Measurements from ENCODE around the gene SREK1IP1.

SREK1IP1 gene

DNA sequence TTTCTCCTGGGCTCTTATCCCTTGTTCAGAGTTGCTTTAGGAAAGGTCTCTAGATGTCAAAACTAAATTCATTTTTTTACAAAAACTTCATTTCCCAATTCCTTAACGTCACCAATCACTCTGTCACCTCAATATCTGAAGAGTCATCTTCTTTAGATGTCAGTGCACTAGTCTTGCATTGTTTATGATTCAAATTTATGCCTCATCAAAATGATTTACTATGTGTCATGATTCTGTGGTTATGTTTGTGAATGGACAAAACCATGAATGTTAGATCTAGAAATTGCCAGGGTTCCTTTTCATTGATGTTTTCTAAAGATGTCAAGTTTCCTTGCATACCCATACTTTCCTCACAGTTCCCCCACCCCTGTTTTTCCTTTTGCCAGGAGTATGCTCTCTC is 21.7 kb upstream of the SREK1IP1 start:
- Histone ChIP-seq H3K36me3 (ENCODE audit: control insufficient read depth, insufficient read depth, low read length) (no peaks in the 10 kb centered on the region), H3K27me3 (ENCODE audit: control insufficient read depth, insufficient read depth, low read length, poor library complexity, severe bottlenecking) (no peaks in the 10 kb centered on the region), H3K27ac (ENCODE audit: insufficient read depth, low read depth, low read length, poor library complexity, severe bottlenecking) (no peak overlapping the region), H3K9me3 (ENCODE audit: control insufficient read depth, low read length) (no peaks in the 10 kb centered on the region), H3K4me1 (ENCODE audit: control insufficient read depth, insufficient read depth, low read length) (no peaks in the 10 kb centered on the region), H3K4me3 (ENCODE audit: insufficient read depth, low read depth, low read length) (no peak overlapping the region)
- WGBS, 2 experiments: 80 to 100% methylated on average over 1 of the region's 1 CpG

- 98% methylated on average over 3 of the region's 3 CpGs for WGBS, 2 experiments
- no peaks in the 10 kb centered on the region for H3K4me1 ChIP-seq (ENCODE audit: control insufficient read depth, insufficient read depth, low read length)
- no peaks in the 10 kb centered on the region for H3K9me3 ChIP-seq (ENCODE audit: control insufficient read depth, low read length)
- no peak overlapping the region for H3K27ac ChIP-seq (ENCODE audit: insufficient read depth, low read depth, low read length, poor library complexity, severe bottlenecking)
- no peaks in the 10 kb centered on the region for H3K36me3 ChIP-seq (ENCODE audit: control insufficient read depth, insufficient read depth, low read length)
- H3K27me3 ChIP-seq (ENCODE audit: control insufficient read depth, insufficient read depth, low read length, poor library complexity, severe bottlenecking): no peaks in the 10 kb centered on the region
- H3K4me3 ChIP-seq (ENCODE audit: insufficient read depth, low read depth, low read length): no peak overlapping the region
These were observed 21.0 kb upstream of the SREK1IP1 start for GRCh38 chr5:64789457-64789856.

- Histone ChIP-seq H3K4me3 (ENCODE audit: insufficient read depth, low read depth, low read length) (no peak overlapping the region), H3K4me1 (ENCODE audit: control insufficient read depth, insufficient read depth, low read length) (no peaks in the 10 kb centered on the region), H3K36me3 (ENCODE audit: control insufficient read depth, insufficient read depth, low read length) (no peaks in the 10 kb centered on the region), H3K27me3 (ENCODE audit: control insufficient read depth, insufficient read depth, low read length, poor library complexity, severe bottlenecking) (no peaks in the 10 kb centered on the region), H3K27ac (ENCODE audit: insufficient read depth, low read depth, low read length, poor library complexity, severe bottlenecking) (no peak overlapping the region), H3K9me3 (ENCODE audit: control insufficient read depth, low read length) (no peaks in the 10 kb centered on the region)
- no CpG with 5 or more reads among the region's 2 CpGs for WGBS, 2 experiments
These were observed 19.7 kb upstream of the SREK1IP1 start for GRCh38 chr5:64788156-64788555.

- H3K4me1 ChIP-seq (ENCODE audit: control insufficient read depth, insufficient read depth, low read length): no peaks in the 10 kb centered on the region
- 96 to 100% methylated on average over 1 to 2 of the region's 2 CpGs for WGBS, 2 experiments
- no peaks in the 10 kb centered on the region for H3K27me3 ChIP-seq (ENCODE audit: control insufficient read depth, insufficient read depth, low read length, poor library complexity, severe bottlenecking)
- no peak overlapping the region for H3K4me3 ChIP-seq (ENCODE audit: insufficient read depth, low read depth, low read length)
- no peaks in the 10 kb centered on the region for H3K9me3 ChIP-seq (ENCODE audit: control insufficient read depth, low read length)
- no peak overlapping the region for H3K27ac ChIP-seq (ENCODE audit: insufficient read depth, low read depth, low read length, poor library complexity, severe bottlenecking)
- H3K36me3 ChIP-seq (ENCODE audit: control insufficient read depth, insufficient read depth, low read length): no peaks in the 10 kb centered on the region
These were observed 17.9 kb upstream of the SREK1IP1 start for GRCh38 chr5:64786372-64786771.

DNA sequence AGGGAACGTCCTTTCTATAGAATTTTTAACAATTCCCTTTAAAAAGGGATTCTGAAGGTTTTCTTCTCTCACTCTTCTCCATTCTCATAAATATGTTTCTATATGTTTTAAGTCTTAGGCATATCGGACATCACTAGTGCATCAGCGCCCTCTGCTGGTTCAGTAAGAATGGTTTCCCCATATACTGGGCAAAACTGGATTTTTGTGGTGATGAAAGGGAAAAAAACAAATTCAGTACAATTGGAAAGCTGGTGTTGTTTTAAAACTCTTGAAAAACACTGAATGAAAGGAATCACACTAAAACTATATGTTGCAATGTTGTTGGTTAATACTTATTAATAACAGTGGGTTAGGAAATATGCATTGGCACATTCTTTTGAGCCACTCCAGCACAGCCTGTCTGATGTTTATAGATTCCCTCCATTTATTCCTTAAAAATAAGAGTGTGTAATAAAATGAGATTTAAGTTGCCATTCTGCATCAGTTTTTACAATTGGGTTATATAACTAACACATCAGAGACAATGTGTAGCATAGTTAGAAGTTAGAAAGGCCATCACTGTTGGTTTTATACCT is 16.0 kb upstream of the SREK1IP1 start:
- Histone ChIP-seq H3K4me1 (ENCODE audit: control insufficient read depth, insufficient read depth, low read length) (no peaks in the 10 kb centered on the region), H3K36me3 (ENCODE audit: control insufficient read depth, insufficient read depth, low read length) (no peaks in the 10 kb centered on the region), H3K9me3 (ENCODE audit: control insufficient read depth, low read length) (no peaks in the 10 kb centered on the region), H3K27ac (ENCODE audit: insufficient read depth, low read depth, low read length, poor library complexity, severe bottlenecking) (no peak overlapping the region), H3K27me3 (ENCODE audit: control insufficient read depth, insufficient read depth, low read length, poor library complexity, severe bottlenecking) (no peaks in the 10 kb centered on the region), H3K4me3 (ENCODE audit: insufficient read depth, low read depth, low read length) (no peak overlapping the region)
- 10 to 14% methylated on average over 2 to 3 of the region's 3 CpGs for WGBS, 2 experiments

DNA sequence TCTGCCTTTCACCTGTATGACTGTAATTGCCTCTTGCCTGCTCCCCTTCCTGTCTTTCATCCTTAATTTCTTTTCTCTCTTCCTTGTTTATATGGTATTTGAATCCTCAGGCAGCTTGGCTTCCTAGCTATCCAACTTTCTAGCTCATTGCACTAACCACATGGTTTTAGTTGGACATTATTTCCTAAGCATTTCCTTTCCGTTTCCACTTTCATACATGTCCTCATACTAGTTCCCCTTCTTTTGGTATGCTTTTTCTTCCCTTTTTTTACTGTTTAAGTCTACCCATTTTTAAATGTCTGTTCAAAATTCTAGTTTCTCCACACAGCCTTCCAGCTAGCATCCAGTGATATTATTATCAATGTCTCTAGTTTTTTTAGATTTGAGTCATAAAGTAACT is 6.8 kb upstream of the SREK1IP1 start:
- no peaks in the 10 kb centered on the region for H3K9me3 ChIP-seq (ENCODE audit: control insufficient read depth, low read length)
- no peaks in the 10 kb centered on the region for H3K36me3 ChIP-seq (ENCODE audit: control insufficient read depth, insufficient read depth, low read length)
- no peaks in the 10 kb centered on the region for H3K27me3 ChIP-seq (ENCODE audit: control insufficient read depth, insufficient read depth, low read length, poor library complexity, severe bottlenecking)
- no peak overlapping the region for H3K27ac ChIP-seq (ENCODE audit: insufficient read depth, low read depth, low read length, poor library complexity, severe bottlenecking)
- WGBS, 2 experiments: 91 to 97% methylated on average over 1 of the region's 1 CpG
- peaks cover under 1% of the 10 kb centered on the region for H3K4me1 ChIP-seq (ENCODE audit: control insufficient read depth, insufficient read depth, low read length)
- no peak overlapping the region for H3K4me3 ChIP-seq (ENCODE audit: insufficient read depth, low read depth, low read length)

DNA sequence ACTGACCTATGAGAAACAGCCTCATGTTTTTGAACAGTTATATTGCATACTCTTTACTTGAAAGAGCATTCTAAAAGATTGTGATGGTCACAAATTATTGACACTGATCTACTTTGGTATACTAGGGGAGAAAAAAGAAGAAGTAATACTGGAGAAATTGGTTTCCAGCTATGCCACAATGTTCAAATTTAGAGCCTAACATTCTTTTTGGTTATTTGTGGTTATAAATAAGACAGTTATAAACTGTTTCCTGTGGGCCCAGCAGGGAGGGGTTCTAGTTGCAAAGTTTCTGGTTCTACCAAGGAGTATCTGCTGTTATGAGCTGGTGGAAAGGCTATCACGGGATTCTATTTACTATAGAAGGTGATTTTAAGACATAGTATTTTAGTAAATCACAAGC is 5.0 kb upstream of the SREK1IP1 start:
- Histone ChIP-seq H3K9me3 (ENCODE audit: control insufficient read depth, low read length) (no peaks in the 10 kb centered on the region), H3K36me3 (ENCODE audit: control insufficient read depth, insufficient read depth, low read length) (no peaks in the 10 kb centered on the region)
- 80 to 100% methylated on average over 1 of the region's 1 CpG for WGBS, 2 experiments

DNA sequence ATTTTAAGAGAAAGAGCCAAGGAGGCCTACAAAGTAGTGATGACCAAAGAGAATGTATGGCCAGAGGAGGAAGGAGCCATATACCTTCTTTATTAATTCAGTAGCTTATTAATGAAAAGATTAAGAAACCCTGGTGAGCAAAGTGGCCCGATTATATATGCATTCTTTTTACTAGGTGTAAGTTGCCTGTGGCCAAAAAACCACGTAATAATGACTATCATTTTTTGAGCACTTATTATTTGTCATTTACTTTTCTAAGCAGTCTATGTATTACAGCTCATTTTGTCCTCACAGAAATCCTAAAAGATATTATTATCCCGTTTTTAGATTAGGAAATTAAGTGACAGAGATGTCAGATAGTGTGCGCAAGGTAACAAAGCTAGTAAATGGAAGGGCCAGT is 3.2 kb upstream of the SREK1IP1 start:
- H3K36me3 ChIP-seq (ENCODE audit: control insufficient read depth, insufficient read depth, low read length): no peaks in the 10 kb centered on the region
- 93 to 97% methylated on average over 3 to 4 of the region's 4 CpGs for WGBS, 2 experiments
- no peak overlapping the region for H3K4me3 ChIP-seq (ENCODE audit: insufficient read depth, low read depth, low read length)
- peaks cover 12% of the 10 kb centered on the region for H3K4me1 ChIP-seq (ENCODE audit: control insufficient read depth, insufficient read depth, low read length)
- H3K27ac ChIP-seq (ENCODE audit: insufficient read depth, low read depth, low read length, poor library complexity, severe bottlenecking): no peak overlapping the region
- H3K27me3 ChIP-seq (ENCODE audit: control insufficient read depth, insufficient read depth, low read length, poor library complexity, severe bottlenecking): no peaks in the 10 kb centered on the region
- no peaks in the 10 kb centered on the region for H3K9me3 ChIP-seq (ENCODE audit: control insufficient read depth, low read length)

More for the DNA sequence above, 5.0 kb upstream of the SREK1IP1 start:
- no peak overlapping the region for H3K4me3 ChIP-seq (ENCODE audit: insufficient read depth, low read depth, low read length)
- peaks cover 3% of the 10 kb centered on the region for H3K4me1 ChIP-seq (ENCODE audit: control insufficient read depth, insufficient read depth, low read length)
- H3K27me3 ChIP-seq (ENCODE audit: control insufficient read depth, insufficient read depth, low read length, poor library complexity, severe bottlenecking): no peaks in the 10 kb centered on the region
- H3K27ac ChIP-seq (ENCODE audit: insufficient read depth, low read depth, low read length, poor library complexity, severe bottlenecking): no peak overlapping the region

- peak overlapping the region; percentile 91 for H3K4me3 ChIP-seq (ENCODE audit: insufficient read depth, low read depth, low read length)
- H3K36me3 ChIP-seq (ENCODE audit: control insufficient read depth, insufficient read depth, low read length): no peaks in the 10 kb centered on the region
- no peak overlapping the region for H3K27ac ChIP-seq (ENCODE audit: insufficient read depth, low read depth, low read length, poor library complexity, severe bottlenecking)
- peaks cover 16% of the 10 kb centered on the region for H3K4me1 ChIP-seq (ENCODE audit: control insufficient read depth, insufficient read depth, low read length)
- H3K9me3 ChIP-seq (ENCODE audit: control insufficient read depth, low read length): no peaks in the 10 kb centered on the region
- no peaks in the 10 kb centered on the region for H3K27me3 ChIP-seq (ENCODE audit: control insufficient read depth, insufficient read depth, low read length, poor library complexity, severe bottlenecking)
These were observed 1.4 kb upstream of the SREK1IP1 start for GRCh38 chr5:64769855-64770254.

DNA sequence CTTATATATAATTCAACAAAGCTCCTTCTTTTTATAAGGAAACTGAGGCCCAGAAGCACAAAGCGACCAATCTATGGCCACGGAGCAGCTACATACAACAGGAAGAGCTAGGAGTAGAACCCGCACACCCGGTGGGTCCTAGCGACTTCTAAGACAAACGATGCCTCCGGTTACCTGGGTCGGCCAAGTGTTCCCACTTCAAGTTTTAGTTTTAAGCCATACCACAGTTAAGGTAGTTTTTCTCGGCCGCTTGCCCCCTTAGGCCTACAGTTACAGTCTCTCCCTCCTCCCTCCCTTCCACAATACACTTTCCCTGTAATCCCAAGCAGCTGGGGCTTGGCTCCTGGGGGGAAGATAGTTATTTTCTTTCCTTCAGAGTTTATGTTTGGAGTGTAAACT is 533 bp downstream of the SREK1IP1 start:
- Histone ChIP-seq H3K27me3 (ENCODE audit: control insufficient read depth, insufficient read depth, low read length, poor library complexity, severe bottlenecking) (no peaks in the 10 kb centered on the region), H3K4me3 (ENCODE audit: insufficient read depth, low read depth, low read length) (peak overlapping the region; percentile 91), H3K4me1 (ENCODE audit: control insufficient read depth, insufficient read depth, low read length) (peaks cover 16% of the 10 kb centered on the region), H3K9me3 (ENCODE audit: control insufficient read depth, low read length) (no peaks in the 10 kb centered on the region), H3K27ac (ENCODE audit: insufficient read depth, low read depth, low read length, poor library complexity, severe bottlenecking) (peak overlapping the region; percentile 91), H3K36me3 (ENCODE audit: control insufficient read depth, insufficient read depth, low read length) (no peaks in the 10 kb centered on the region)
- 1% methylated on average over 10 of the region's 10 CpGs for WGBS, 2 experiments

GRCh38 chr5:64766941-64767340 is 1.6 kb downstream of the SREK1IP1 start:
- WGBS, 2 experiments: 88 to 92% methylated on average over 2 of the region's 2 CpGs

More at GRCh38 chr5:64766941-64767340, 1.6 kb downstream of the SREK1IP1 start:
- H3K4me3 ChIP-seq (ENCODE audit: insufficient read depth, low read depth, low read length): peak overlapping the region; percentile 91
- no peak overlapping the region for H3K27ac ChIP-seq (ENCODE audit: insufficient read depth, low read depth, low read length, poor library complexity, severe bottlenecking)
- peaks cover 16% of the 10 kb centered on the region for H3K4me1 ChIP-seq (ENCODE audit: control insufficient read depth, insufficient read depth, low read length)
- H3K36me3 ChIP-seq (ENCODE audit: control insufficient read depth, insufficient read depth, low read length): no peaks in the 10 kb centered on the region
- no peaks in the 10 kb centered on the region for H3K9me3 ChIP-seq (ENCODE audit: control insufficient read depth, low read length)
- H3K27me3 ChIP-seq (ENCODE audit: control insufficient read depth, insufficient read depth, low read length, poor library complexity, severe bottlenecking): no peaks in the 10 kb centered on the region

Data from ectodermal cell (in vitro differentiated cells).